Endothelial cell of umbilical vein (primary cell): ENCODE measurements around the gene IQCH.

Experiments used
- CTCF ChIP-seq, 2 donors: IDR thresholded peaks; 1 replicate in 1 of 2; 2 replicates in 1 of 2; pipeline ENCODE4 v1.5.1; 2011; ENCODE audit warnings: low read length in 2 of 2, mild to moderate bottlenecking in 2 of 2, moderate library complexity in 2 of 2, control low read depth in 1 of 2, inconsistent platforms in 1 of 2, low read depth in 1 of 2; ENCODE audit not compliant: insufficient read depth in 1 of 2; ENCODE audit errors: extremely low read depth in 1 of 2
- EZH2 ChIP-seq: IDR thresholded peaks from 2 replicates; pipeline ENCODE4 v1.6.1; 2012; ENCODE audit warnings: borderline replicate concordance, low read depth, mild to moderate bottlenecking, moderate library complexity, low read length, inconsistent platforms; ENCODE audit not compliant: severe bottlenecking
- GATA2 ChIP-seq: IDR thresholded peaks from 2 replicates; pipeline ENCODE4 v1.7.0; 2011; ENCODE audit warnings: low read depth, mild to moderate bottlenecking, moderate library complexity, mixed read lengths, low read length; ENCODE audit not compliant: insufficient read length, insufficient read depth
- JUN ChIP-seq: IDR thresholded peaks from 2 replicates; pipeline ENCODE4 v1.6.1; 2011; ENCODE audit warnings: borderline replicate concordance, low read depth; ENCODE audit not compliant: insufficient read length, insufficient read depth
- MAX ChIP-seq: IDR thresholded peaks from 2 replicates; pipeline ENCODE4 v1.6.1; 2011; ENCODE audit not compliant: insufficient read depth, insufficient read length
- MYC ChIP-seq: IDR thresholded peaks from one replicate; pipeline ENCODE4 v1.6.1; 2011; ENCODE audit warnings: mild to moderate bottlenecking, low read depth, low read length
- POLR2A ChIP-seq: IDR thresholded peaks from 2 replicates; pipeline ENCODE4 v1.6.1; 2012; ENCODE audit warnings: low read depth, mild to moderate bottlenecking, control low read depth, low read length
- POLR2AphosphoS5 ChIP-seq: IDR thresholded peaks from 2 replicates; pipeline ENCODE4 v1.6.1; 2012; ENCODE audit warnings: low read depth, mild to moderate bottlenecking, control low read depth, low read length, moderate library complexity; ENCODE audit not compliant: insufficient read depth

- TF ChIP-seq CTCF (IDR thresholded peaks at IDR 0.05; ENCODE audit: extremely low read depth in 1 of 2, insufficient read depth in 1 of 2, low read depth in 1 of 2, low read length in 2 of 2) (no peak), EZH2 (no peak), MAX (no peak), POLR2AphosphoS5 (no peak), MYC (no peak), POLR2A (no peak), JUN (no peak), GATA2 (no peak)
Measured at GRCh38 chr15:67537771-67538170, 283.2 kb downstream of the IQCH start.
